H1 (cell line): ENCODE results near the gene SIAH3. TPM values are rescaled to one million over a fixed set of nuclear protein-coding genes. Genes with fewer than 3 reads are reported as not detected.

Source experiments
- CTCF ChIA-PET: fragments of 300-600 bp; sonication (Branson Sonifier 250); formaldehyde crosslinking; loops from one replicate; lab custom pipeline; 2021; ENCODE audit not compliant: partially characterized antibody; lab: Charles Lee
- POLR2A ChIA-PET: fragments of 300-600 bp; sonication (Branson Sonifier 250); formaldehyde crosslinking; loops from one replicate; lab custom pipeline; 2021; ENCODE audit warnings: inconsistent platforms; ENCODE audit not compliant: partially characterized antibody; lab: Charles Lee
- DNase-seq, 2 experiments: peaks; one replicate each; pipeline versions ENCODE4 v3.0.0 to v3.0.0-alpha.2; 2010 to 2022; ENCODE audit warnings: low spot score in 2 of 2, low read depth in 1 of 2, mixed read lengths in 1 of 2
- FAIRE-seq: peaks from 2 replicates; lab custom pipeline; 2011; peaks lifted over from hg19 to GRCh38; lab: Jason Lieb, UNC
- H2AFZ ChIP-seq: 2 replicates; pipeline ENCODE4 v1.8.1; 2012; ENCODE audit warnings: low read length, inconsistent platforms
- H2AK5ac ChIP-seq: 2 replicates; pipeline ENCODE4 v1.6.1; 2013; ENCODE audit warnings: low read depth, low read length
- H2BK120ac ChIP-seq: replicated peaks from 2 replicates; pipeline ENCODE3; 2013; ENCODE audit warnings: low read depth, low read length, inconsistent platforms
- H2BK12ac ChIP-seq: 2 replicates; pipeline ENCODE4 v1.6.1; 2013; ENCODE audit warnings: low read depth, low read length
- H2BK15ac ChIP-seq: 2 replicates; pipeline ENCODE4 v1.6.1; 2013; ENCODE audit warnings: low read length
- H2BK20ac ChIP-seq: 2 replicates; pipeline ENCODE4 v1.6.1; 2013; ENCODE audit warnings: low read length
- H2BK5ac ChIP-seq: 2 replicates; pipeline ENCODE4 v1.6.1; 2013; ENCODE audit warnings: low read depth, low read length
- H3K14ac ChIP-seq: 2 replicates; pipeline ENCODE4 v1.6.1; 2013; ENCODE audit warnings: inconsistent platforms; ENCODE audit not compliant: insufficient read length
- H3K18ac ChIP-seq: 2 replicates; pipeline ENCODE4 v1.6.1; 2013; ENCODE audit warnings: low read length; ENCODE audit errors: extremely low read depth
- H3K23ac ChIP-seq: 2 replicates; pipeline ENCODE4 v1.6.1; 2013; ENCODE audit warnings: inconsistent platforms; ENCODE audit not compliant: insufficient read length
- H3K23me2 ChIP-seq: 2 replicates; pipeline ENCODE4 v1.6.1; 2013; ENCODE audit warnings: low read depth, low read length
- H3K27ac ChIP-seq: 2 replicates; pipeline ENCODE4 v1.6.1; 2011; ENCODE audit warnings: low read depth, low read length, inconsistent platforms
- H3K27me3 ChIP-seq, 4 experiments: replicated peaks in 1 of 4; 1 replicate in 1 of 4; 2 replicates in 3 of 4; pipeline versions ENCODE4 v1.6.1 to v1.8.1; 2011 to 2013; ENCODE audit warnings: low read length in 3 of 4, mild to moderate bottlenecking in 3 of 4, inconsistent platforms in 2 of 4, mixed read lengths in 2 of 4, moderate library complexity in 1 of 4; ENCODE audit not compliant: control insufficient read depth in 3 of 4, insufficient read depth in 3 of 4; ENCODE audit errors: extremely low read depth in 1 of 4
- H3K36me3 ChIP-seq, 4 experiments: 2 replicates each; pipeline versions ENCODE4 v1.6.1 to v1.8.1; 2011 to 2013; ENCODE audit warnings: mild to moderate bottlenecking in 4 of 4, low read length in 3 of 4, moderate library complexity in 2 of 4, control low read depth in 1 of 4, inconsistent platforms in 1 of 4; ENCODE audit not compliant: insufficient read depth in 4 of 4, control insufficient read depth in 2 of 4
- H3K4ac ChIP-seq: replicated peaks from 2 replicates; pipeline ENCODE3; 2013; ENCODE audit warnings: low read length, low read depth, mixed read lengths, inconsistent platforms; ENCODE audit not compliant: insufficient read length
- H3K4me1 ChIP-seq, 4 experiments: replicated peaks in 1 of 4; 1 replicate in 1 of 4; 2 replicates in 3 of 4; pipeline versions ENCODE4 v1.6.1 to v1.8.1; 2011 to 2013; ENCODE audit warnings: low read length in 3 of 4, inconsistent platforms in 2 of 4, mixed read lengths in 1 of 4; ENCODE audit not compliant: insufficient read depth in 4 of 4, control insufficient read depth in 3 of 4
- H3K4me2 ChIP-seq, 2 experiments: 2 replicates each; pipeline versions ENCODE4 v1.6.1 to v1.8.1; 2011 to 2013; ENCODE audit warnings: low read depth in 2 of 2, low read length in 2 of 2, control low read depth in 1 of 2, inconsistent platforms in 1 of 2, mild to moderate bottlenecking in 1 of 2; ENCODE audit not compliant: insufficient read depth in 1 of 2
- H3K4me3 ChIP-seq, 4 experiments: fragments of 200-600, 300-600 bp in 1 of 4; sonication (generic), shearing (Covaris generic), sonication (Bioruptor Twin) in 1 of 4; 2 replicates each; pipeline versions ENCODE4 v1.5.1 to v1.8.1; 2011 to 2016; ENCODE audit warnings: low read length in 4 of 4, low read depth in 3 of 4, control low read depth in 2 of 4, inconsistent platforms in 2 of 4, mild to moderate bottlenecking in 2 of 4, mixed read lengths in 1 of 4, moderate library complexity in 1 of 4; ENCODE audit not compliant: insufficient read depth in 2 of 4; ENCODE audit errors: extremely low read depth in 1 of 4
- H3K56ac ChIP-seq: replicated peaks from 2 replicates; pipeline ENCODE3; 2013; ENCODE audit warnings: low read depth, mild to moderate bottlenecking, mixed read lengths, low read length, inconsistent platforms; ENCODE audit not compliant: insufficient read length
- H3K79me1 ChIP-seq: 2 replicates; pipeline ENCODE4 v1.6.1; 2013; ENCODE audit warnings: low read depth, low read length, control low read depth
- H3K79me2 ChIP-seq, 2 experiments: 2 replicates each; pipeline versions ENCODE4 v1.6.1 to v1.8.1; 2012 to 2013; ENCODE audit warnings: low read length in 2 of 2, mild to moderate bottlenecking in 2 of 2, inconsistent platforms in 1 of 2; ENCODE audit not compliant: insufficient read depth in 2 of 2, control insufficient read depth in 1 of 2
- H3K9ac ChIP-seq, 4 experiments: replicated peaks in 1 of 4; 1 replicate in 1 of 4; 2 replicates in 3 of 4; pipeline versions ENCODE4 v1.6.1 to v1.8.1; 2011 to 2013; ENCODE audit warnings: low read depth in 3 of 4, low read length in 3 of 4, control low read depth in 2 of 4, mild to moderate bottlenecking in 2 of 4, moderate library complexity in 2 of 4, inconsistent platforms in 1 of 4; ENCODE audit errors: extremely low read depth in 1 of 4
- H3K9me3 ChIP-seq, 2 experiments: 2 replicates each; pipeline versions ENCODE4 v1.6.1 to v1.8.1; 2012 to 2013; ENCODE audit warnings: mild to moderate bottlenecking in 2 of 2, moderate library complexity in 2 of 2, control low read depth in 1 of 2, inconsistent platforms in 1 of 2, low read depth in 1 of 2, low read length in 1 of 2, mixed read lengths in 1 of 2; ENCODE audit not compliant: insufficient read depth in 2 of 2
- H4K20me1 ChIP-seq, 2 experiments: replicated peaks in 1 of 2; 2 replicates each; pipeline versions ENCODE3 to v1.8.1; 2011 to 2013; ENCODE audit warnings: inconsistent platforms in 2 of 2, low read length in 2 of 2, mild to moderate bottlenecking in 1 of 2; ENCODE audit not compliant: insufficient read depth in 2 of 2, control insufficient read depth in 1 of 2
- H4K5ac ChIP-seq: 2 replicates; pipeline ENCODE4 v1.6.1; 2013; ENCODE audit warnings: low read length, low read depth, mixed read lengths, inconsistent platforms; ENCODE audit not compliant: insufficient read length
- H4K8ac ChIP-seq: 2 replicates; pipeline ENCODE4 v1.8.0; 2013; ENCODE audit warnings: mild to moderate bottlenecking, moderate library complexity, low read length, inconsistent platforms; ENCODE audit not compliant: insufficient read depth; ENCODE audit errors: extremely low read depth
- H4K91ac ChIP-seq: replicated peaks from 2 replicates; pipeline ENCODE3; 2013; ENCODE audit warnings: low read length, mixed read lengths, inconsistent platforms; ENCODE audit not compliant: insufficient read length
- ASH2L ChIP-seq: fragments of 200-600, 300-600 bp; sonication (generic); IDR thresholded peaks from one replicate; pipeline ENCODE4 v1.7.1; 2017; ENCODE audit warnings: low read length
- ATF2 ChIP-seq: IDR thresholded peaks from 2 replicates; pipeline ENCODE4 v1.6.1; 2012; ENCODE audit warnings: low read length, inconsistent platforms
- CHD1 ChIP-seq: IDR thresholded peaks from 2 replicates; pipeline ENCODE4 v1.6.1; 2012; ENCODE audit warnings: low read depth, low read length, improper control_type of control experiment
- CTCF ChIP-seq, 3 experiments: IDR thresholded peaks; 1 replicate in 2 of 3; 2 replicates in 1 of 3; pipeline versions ENCODE4 v1.5.1 to v1.6.1; 2011; ENCODE audit warnings: low read length in 3 of 3, mild to moderate bottlenecking in 3 of 3, inconsistent platforms in 2 of 3, low read depth in 1 of 3, moderate library complexity in 1 of 3; ENCODE audit not compliant: insufficient read depth in 1 of 3; ENCODE audit errors: control extremely low read depth in 1 of 3
- EGR1 ChIP-seq: IDR thresholded peaks from 2 replicates; pipeline ENCODE4 v1.6.1; 2011; ENCODE audit warnings: low read depth, low read length, borderline replicate concordance
- GABPA ChIP-seq: IDR thresholded peaks from 2 replicates; pipeline ENCODE4 v1.6.1; 2011; ENCODE audit warnings: mild to moderate bottlenecking, low read length, moderate library complexity, borderline replicate concordance; ENCODE audit not compliant: insufficient read depth
- SP1 ChIP-seq: IDR thresholded peaks from 2 replicates; pipeline ENCODE4 v1.6.1; 2011; ENCODE audit warnings: low read depth, low read length
- SP4 ChIP-seq: IDR thresholded peaks from 2 replicates; pipeline ENCODE4 v1.6.1; 2012; ENCODE audit warnings: low read length, inconsistent platforms
- USF2 ChIP-seq: IDR thresholded peaks from 2 replicates; pipeline ENCODE4 v1.6.1; 2011; ENCODE audit warnings: low read length, improper control_type of control experiment
- WGBS, 2 experiments: shearing (Covaris generic) in 1 of 2; methylation state at CpG; one replicate each; pipeline versions ENCODE4 v1.1.6 to v1.1.7; 2013 to 2015; ENCODE audit warnings: low lambda C conversion rate in 2 of 2, mixed read lengths in 2 of 2, inconsistent platforms in 1 of 2, low coverage in 1 of 2, missing lambda C conversion rate in 1 of 2; ENCODE audit not compliant: insufficient replicate concordance in 2 of 2, insufficient coverage in 1 of 2, insufficient read length in 1 of 2; ENCODE audit errors: extremely low coverage in 1 of 2, missing lambda C conversion rate in 1 of 2; 5-methylcytosine and 5-hydroxymethylcytosine counted together
- polyA plus RNA-seq, 7 experiments: library from polyadenylated mRNA; depleted of rRNA in 3 of 7; stranded (reverse) in 5 of 7; unstranded in 2 of 7; fragments of >200 nt in 5 of 7; fragments of 200-250 nt in 2 of 7; gene quantifications; 1 replicate in 5 of 7; 2 replicates in 1 of 7; 4 replicates in 1 of 7; pipeline versions ENCODE4 v1.2.1 to v1.2.3, GENCODE V29; 2011 to 2013; ENCODE audit warnings: missing spikeins in 2 of 7, mixed read lengths in 2 of 7
- total RNA-seq: library from RNA; stranded (reverse); fragmentation: NEBNext Ultra II Directional; extraction: Animal tissue kit (Norgen Biotek cat#: 25700); gene quantifications from 2 replicates; pipeline ENCODE4 v1.2.1, GENCODE V29; 2021

The SIAH3 gene
- total and polyA plus RNA-seq, 2 of the 8 experiments (the other 6 are each of a cell fraction or from before 2014, with no cell fraction given) = 0.15 to 0.17 TPM

GRCh38 chr13:45798851-45799250 lies 52.7 kb downstream of the SIAH3 start:
- no peaks in the 10 kb centered on the region for H3K27me3 ChIP-seq
- H3K56ac ChIP-seq = no peak overlapping the region
- H2AK5ac ChIP-seq = no peak overlapping the region
- H3K4ac ChIP-seq = no peak overlapping the region
- no peak overlapping the region for H2BK20ac ChIP-seq
- no peak for FAIRE-seq
- H3K4me2 ChIP-seq = no peak overlapping the region
- ChIA-PET POLR2A (no interaction called here), CTCF (interaction anchor here (0.9 kb wide), 1 partner anchor 9 kb away, joined by 3 read pairs; no protein-coding TSS in a partner anchor)
- no peak overlapping the region for H3K14ac ChIP-seq
- no peak overlapping the region for H3K9ac ChIP-seq
- H4K20me1 ChIP-seq = no peaks in the 10 kb centered on the region
- H4K5ac ChIP-seq = no peak overlapping the region
- H3K23me2 ChIP-seq = no peaks in the 10 kb centered on the region
- no peak overlapping the region for H2AFZ ChIP-seq
- no peak overlapping the region for H2BK120ac ChIP-seq
- no peaks in the 10 kb centered on the region for H3K9me3 ChIP-seq
- H3K23ac ChIP-seq = no peak overlapping the region
- no peak overlapping the region for H3K4me3 ChIP-seq
- H3K18ac ChIP-seq = no peak overlapping the region
- no peaks in the 10 kb centered on the region for H3K79me2 ChIP-seq
- no peak overlapping the region for H2BK12ac ChIP-seq
- DNase-seq = no peak
- no peak overlapping the region for H2BK15ac ChIP-seq
- no peaks in the 10 kb centered on the region for H3K79me1 ChIP-seq
- no peak overlapping the region for H4K8ac ChIP-seq
- no peak overlapping the region for H2BK5ac ChIP-seq
- H4K91ac ChIP-seq = no peak overlapping the region
- WGBS, 2 experiments = 89% methylated on average over 3 of the region's 3 CpGs; no CpG with 5 or more reads in 1 of the 2 experiments
- no peak overlapping the region for H3K27ac ChIP-seq
- 0 out of 7 replicates have a peak, but pooled peaks cover 0 to 3% (median 0%) of the 10 kb centered on the region in 4 experiments for H3K4me1 ChIP-seq
- H3K36me3 ChIP-seq = no peaks in the 10 kb centered on the region; a peak in 1 of 8 replicates
- TF ChIP-seq CHD1 (no peak), GABPA (no peak), ASH2L (no peak), EGR1 (no peak), SP4 (no peak), CTCF (IDR thresholded peaks at IDR 0.05; ENCODE audit: control extremely low read depth in 1 of 3, insufficient read depth in 1 of 3, low read depth in 1 of 3, low read length in 3 of 3) (no peak), USF2 (no peak), SP1 (no peak), ATF2 (no peak)
